ENCODE results near the gene MME.
"Not testable (repeated sequence)": the region's sequence is repeated elsewhere in the genome, so short reads cannot be mapped to it uniquely, and the experiment has no call there.

Gene MME

GRCh38 chr3:155194973-155195957 lies 115.1 kb downstream of the MME start:
- peaks cover 0 to 2% of the 10 kb centered on the region in 2 donors for H3K9me3 Mint-ChIP-seq
- no peak for DNase-seq
- ATAC-seq (replicated peaks) = no peak
- H3K4me3 Mint-ChIP-seq = no peak overlapping the region
- no peaks in the 10 kb centered on the region for H3K4me1 Mint-ChIP-seq (ENCODE audit: low read depth in 2 of 2)
- no peaks in the 10 kb centered on the region for H3K27me3 Mint-ChIP-seq
- no peak overlapping the region for H3K27ac Mint-ChIP-seq
- H3K36me3 Mint-ChIP-seq (ENCODE audit: insufficient read depth) = no peaks in the 10 kb centered on the region

- peaks cover 0 to 2% of the 10 kb centered on the region in 2 donors for H3K9me3 Mint-ChIP-seq
- ATAC-seq (replicated peaks) (no peak), DNase-seq (no peak)
- H3K27ac Mint-ChIP-seq = no peak overlapping the region
- H3K4me3 Mint-ChIP-seq = no peak overlapping the region
- H3K27me3 Mint-ChIP-seq = no peaks in the 10 kb centered on the region
- H3K4me1 Mint-ChIP-seq (ENCODE audit: low read depth in 2 of 2) = no peaks in the 10 kb centered on the region
- no peaks in the 10 kb centered on the region for H3K36me3 Mint-ChIP-seq (ENCODE audit: insufficient read depth)
Measured at GRCh38 chr3:155196131-155197021, 116.3 kb downstream of the MME start.

GRCh38 chr3:155197786-155198185 lies 117.7 kb downstream of the MME start:
- peaks cover 0 to 5% of the 10 kb centered on the region in 2 donors for H3K9me3 Mint-ChIP-seq
- no peaks in the 10 kb centered on the region for H3K36me3 Mint-ChIP-seq (ENCODE audit: insufficient read depth)
- no peak overlapping the region for H3K4me3 Mint-ChIP-seq
- DNase-seq (no peak), ATAC-seq (replicated peaks) (no peak)
- H3K27ac Mint-ChIP-seq = no peak overlapping the region
- no peaks in the 10 kb centered on the region for H3K4me1 Mint-ChIP-seq (ENCODE audit: low read depth in 2 of 2)
- H3K27me3 Mint-ChIP-seq = no peaks in the 10 kb centered on the region

- H3K27me3 Mint-ChIP-seq = no peaks in the 10 kb centered on the region
- no peaks in the 10 kb centered on the region for H3K4me1 Mint-ChIP-seq (ENCODE audit: low read depth in 2 of 2)
- H3K4me3 Mint-ChIP-seq = no peak overlapping the region
- no peak for ATAC-seq (replicated peaks)
- H3K36me3 Mint-ChIP-seq (ENCODE audit: insufficient read depth) = no peaks in the 10 kb centered on the region
- peaks cover 0 to 3% of the 10 kb centered on the region in 2 donors for H3K9me3 Mint-ChIP-seq
- no peak for DNase-seq
- H3K27ac Mint-ChIP-seq = no peak overlapping the region
Measured at GRCh38 chr3:155202626-155203025, 122.5 kb downstream of the MME start.

GRCh38 chr3:155204851-155205250 lies 124.7 kb downstream of the MME start:
- Mint-ChIP-seq H3K4me1 (ENCODE audit: low read depth in 2 of 2) (no peaks in the 10 kb centered on the region), H3K27me3 (no peaks in the 10 kb centered on the region), H3K36me3 (ENCODE audit: insufficient read depth) (no peaks in the 10 kb centered on the region), H3K27ac (no peak overlapping the region), H3K9me3 (peaks cover 0 to 3% of the 10 kb centered on the region in 2 donors), H3K4me3 (no peak overlapping the region)
- no peak for DNase-seq
- ATAC-seq (replicated peaks) = no peak

GRCh38 chr3:155208183-155208800 lies 128.2 kb downstream of the MME start:
- no peaks in the 10 kb centered on the region for H3K27me3 Mint-ChIP-seq
- H3K36me3 Mint-ChIP-seq (ENCODE audit: insufficient read depth) = no peaks in the 10 kb centered on the region
- ATAC-seq (replicated peaks) = no peak

GRCh38 chr3:155210736-155211135 lies 130.6 kb downstream of the MME start:
- ATAC-seq (replicated peaks) (no peak), DNase-seq (no peak)
- H3K4me3 Mint-ChIP-seq = no peak overlapping the region
- H3K36me3 Mint-ChIP-seq (ENCODE audit: insufficient read depth) = no peaks in the 10 kb centered on the region
- H3K4me1 Mint-ChIP-seq (ENCODE audit: low read depth in 2 of 2) = no peaks in the 10 kb centered on the region
- H3K9me3 Mint-ChIP-seq = no peaks in the 10 kb centered on the region
- H3K27ac Mint-ChIP-seq = no peak overlapping the region
- H3K27me3 Mint-ChIP-seq = no peaks in the 10 kb centered on the region

More at GRCh38 chr3:155208183-155208800, 128.2 kb downstream of the MME start:
- Mint-ChIP-seq H3K27ac (no peak overlapping the region), H3K4me1 (ENCODE audit: low read depth in 2 of 2) (no peaks in the 10 kb centered on the region), H3K4me3 (no peak overlapping the region), H3K9me3 (no peaks in the 10 kb centered on the region)
- no peak for DNase-seq

GRCh38 chr3:155211266-155211665 lies 131.1 kb downstream of the MME start:
- no peak overlapping the region for H3K4me3 Mint-ChIP-seq

GRCh38 chr3:155211940-155212339 lies 131.8 kb downstream of the MME start:
- no peaks in the 10 kb centered on the region for H3K9me3 Mint-ChIP-seq
- no peak for ATAC-seq (replicated peaks)
- H3K27ac Mint-ChIP-seq = no peak overlapping the region
- DNase-seq = no peak
- no peaks in the 10 kb centered on the region for H3K36me3 Mint-ChIP-seq (ENCODE audit: insufficient read depth)
- H3K4me3 Mint-ChIP-seq = no peak overlapping the region
- H3K4me1 Mint-ChIP-seq (ENCODE audit: low read depth in 2 of 2) = no peaks in the 10 kb centered on the region
- no peaks in the 10 kb centered on the region for H3K27me3 Mint-ChIP-seq

More at GRCh38 chr3:155211266-155211665, 131.1 kb downstream of the MME start:
- ATAC-seq (replicated peaks) = no peak
- Mint-ChIP-seq H3K9me3 (no peaks in the 10 kb centered on the region), H3K27ac (no peak overlapping the region), H3K4me1 (ENCODE audit: low read depth in 2 of 2) (no peaks in the 10 kb centered on the region), H3K27me3 (no peaks in the 10 kb centered on the region), H3K36me3 (ENCODE audit: insufficient read depth) (no peaks in the 10 kb centered on the region)
- no peak for DNase-seq

- not testable (repeated sequence) for H3K27ac Mint-ChIP-seq; ATAC-seq (replicated peaks); H3K9me3 Mint-ChIP-seq; H3K27me3 Mint-ChIP-seq; DNase-seq; H3K4me3 Mint-ChIP-seq; H3K36me3 Mint-ChIP-seq (ENCODE audit: insufficient read depth); H3K4me1 Mint-ChIP-seq (ENCODE audit: low read depth in 2 of 2)
Measured at GRCh38 chr3:155216007-155216406, 135.9 kb downstream of the MME start.

GRCh38 chr3:155217591-155217990 lies 137.5 kb downstream of the MME start:
- ATAC-seq (replicated peaks) (no peak), DNase-seq (no peak)
- no peak overlapping the region for H3K4me3 Mint-ChIP-seq
- H3K9me3 Mint-ChIP-seq = no peaks in the 10 kb centered on the region
- H3K27me3 Mint-ChIP-seq = no peaks in the 10 kb centered on the region
- no peak overlapping the region for H3K27ac Mint-ChIP-seq
- H3K4me1 Mint-ChIP-seq (ENCODE audit: low read depth in 2 of 2) = no peaks in the 10 kb centered on the region
- no peaks in the 10 kb centered on the region for H3K36me3 Mint-ChIP-seq (ENCODE audit: insufficient read depth)

- Mint-ChIP-seq H3K27ac (no peak overlapping the region), H3K27me3 (no peaks in the 10 kb centered on the region), H3K4me3 (no peak overlapping the region), H3K4me1 (ENCODE audit: low read depth in 2 of 2) (no peaks in the 10 kb centered on the region), H3K36me3 (ENCODE audit: insufficient read depth) (no peaks in the 10 kb centered on the region), H3K9me3 (no peaks in the 10 kb centered on the region)
- no peak for DNase-seq
- no peak for ATAC-seq (replicated peaks)
Measured at GRCh38 chr3:155218462-155218861, 138.3 kb downstream of the MME start.

- no peak overlapping the region for H3K27ac Mint-ChIP-seq
- no peak overlapping the region for H3K4me3 Mint-ChIP-seq
- H3K36me3 Mint-ChIP-seq (ENCODE audit: insufficient read depth) = no peaks in the 10 kb centered on the region
- ATAC-seq (replicated peaks) (no peak), DNase-seq (no peak)
- H3K4me1 Mint-ChIP-seq (ENCODE audit: low read depth in 2 of 2) = no peaks in the 10 kb centered on the region
- no peaks in the 10 kb centered on the region for H3K27me3 Mint-ChIP-seq
- H3K9me3 Mint-ChIP-seq = peaks cover 0 to under 1% of the 10 kb centered on the region in 2 donors
Measured at GRCh38 chr3:155219106-155219505, 139.0 kb downstream of the MME start.

Data from effector memory CD8-positive, alpha-beta T cell (primary cell).